Liver (tissue), 3 donors: ENCODE data around the gene CEP131.

ENCODE experiments used
- CTCF ChIP-seq: fragments of 150-350 bp; IDR thresholded peaks from 2 replicates; pipeline ENCODE4 v1.5.1; 2017; ENCODE audit warnings: improper control_type of control experiment, low read depth, low read length; ENCODE audit not compliant: missing input control
- FOXA1 ChIP-seq: IDR thresholded peaks from 2 replicates; pipeline ENCODE4 v1.6.1; 2016; ENCODE audit warnings: antibody characterized with exemption
- GABPA ChIP-seq, 2 donors: IDR thresholded peaks in 1 of 2; conservative IDR thresholded peaks in 1 of 2; 2 replicates each; pipeline ENCODE4 v1.6.1; 2016; ENCODE audit warnings: antibody characterized with exemption in 2 of 2, mild to moderate bottlenecking in 1 of 2, moderate library complexity in 1 of 2
- JUND ChIP-seq, 2 donors: IDR thresholded peaks; 2 replicates each; pipeline ENCODE4 v1.6.1; 2016; ENCODE audit warnings: antibody characterized with exemption in 2 of 2
- MAX ChIP-seq: IDR thresholded peaks from 2 replicates; pipeline ENCODE4 v1.6.1; 2016; ENCODE audit warnings: antibody characterized with exemption
- SP1 ChIP-seq: IDR thresholded peaks from 2 replicates; pipeline ENCODE4 v1.6.1; 2018; ENCODE audit warnings: antibody characterized with exemption, mild to moderate bottlenecking
- YY1 ChIP-seq: IDR thresholded peaks from 2 replicates; pipeline ENCODE4 v1.6.1; 2016; ENCODE audit warnings: antibody characterized with exemption, mild to moderate bottlenecking
- TF ChIP-seq, protein P1 (sequence below): IDR thresholded peaks from 2 replicates; pipeline ENCODE4 v1.6.1; 2016; ENCODE audit warnings: antibody characterized with exemption, mild to moderate bottlenecking
- TF ChIP-seq, protein P2 (sequence below): IDR thresholded peaks from 2 replicates; pipeline ENCODE4 v1.6.1; 2016; ENCODE audit warnings: antibody characterized with exemption
- donor health status: healthy.
- donor health status: healthy.

DNA sequence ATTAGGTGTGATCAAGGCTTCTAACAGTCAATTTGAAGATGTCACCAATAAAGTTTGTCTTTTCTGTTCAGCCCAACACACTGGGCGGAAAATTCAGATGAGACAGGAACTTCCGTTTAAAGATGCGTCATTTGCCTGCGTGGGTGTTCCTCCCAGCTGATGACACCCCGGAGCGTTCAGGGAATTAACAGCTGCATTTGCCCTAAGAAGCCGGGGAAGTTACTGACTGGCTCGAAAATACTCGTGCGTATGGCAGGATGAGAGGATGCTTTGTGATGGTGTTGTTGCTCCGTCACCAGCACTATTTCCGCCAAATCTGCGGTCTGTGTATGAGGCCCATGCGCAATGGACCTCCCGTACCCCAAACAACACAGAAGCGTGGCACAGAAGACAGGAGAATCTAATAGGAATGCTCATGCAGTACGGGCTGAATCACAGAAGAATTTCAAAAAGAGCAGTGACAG is 69.4 kb downstream of the CEP131 start:
- TF ChIP-seq CTCF (no peak), JUND (IDR thresholded peaks at IDR 0.05) (no peak), GABPA (IDR thresholded peaks at IDR 0.05 in 1 of 2, conservative IDR thresholded peaks at IDR 0.05 in 1 of 2) (no peak), FOXA1 (no peak), SP1 (no peak), YY1 (no peak), MAX (no peak)
- TF ChIP-seq, protein P1, sequence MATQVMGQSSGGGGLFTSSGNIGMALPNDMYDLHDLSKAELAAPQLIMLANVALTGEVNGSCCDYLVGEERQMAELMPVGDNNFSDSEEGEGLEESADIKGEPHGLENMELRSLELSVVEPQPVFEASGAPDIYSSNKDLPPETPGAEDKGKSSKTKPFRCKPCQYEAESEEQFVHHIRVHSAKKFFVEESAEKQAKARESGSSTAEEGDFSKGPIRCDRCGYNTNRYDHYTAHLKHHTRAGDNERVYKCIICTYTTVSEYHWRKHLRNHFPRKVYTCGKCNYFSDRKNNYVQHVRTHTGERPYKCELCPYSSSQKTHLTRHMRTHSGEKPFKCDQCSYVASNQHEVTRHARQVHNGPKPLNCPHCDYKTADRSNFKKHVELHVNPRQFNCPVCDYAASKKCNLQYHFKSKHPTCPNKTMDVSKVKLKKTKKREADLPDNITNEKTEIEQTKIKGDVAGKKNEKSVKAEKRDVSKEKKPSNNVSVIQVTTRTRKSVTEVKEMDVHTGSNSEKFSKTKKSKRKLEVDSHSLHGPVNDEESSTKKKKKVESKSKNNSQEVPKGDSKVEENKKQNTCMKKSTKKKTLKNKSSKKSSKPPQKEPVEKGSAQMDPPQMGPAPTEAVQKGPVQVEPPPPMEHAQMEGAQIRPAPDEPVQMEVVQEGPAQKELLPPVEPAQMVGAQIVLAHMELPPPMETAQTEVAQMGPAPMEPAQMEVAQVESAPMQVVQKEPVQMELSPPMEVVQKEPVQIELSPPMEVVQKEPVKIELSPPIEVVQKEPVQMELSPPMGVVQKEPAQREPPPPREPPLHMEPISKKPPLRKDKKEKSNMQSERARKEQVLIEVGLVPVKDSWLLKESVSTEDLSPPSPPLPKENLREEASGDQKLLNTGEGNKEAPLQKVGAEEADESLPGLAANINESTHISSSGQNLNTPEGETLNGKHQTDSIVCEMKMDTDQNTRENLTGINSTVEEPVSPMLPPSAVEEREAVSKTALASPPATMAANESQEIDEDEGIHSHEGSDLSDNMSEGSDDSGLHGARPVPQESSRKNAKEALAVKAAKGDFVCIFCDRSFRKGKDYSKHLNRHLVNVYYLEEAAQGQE, result no peak
- TF ChIP-seq, protein P2, sequence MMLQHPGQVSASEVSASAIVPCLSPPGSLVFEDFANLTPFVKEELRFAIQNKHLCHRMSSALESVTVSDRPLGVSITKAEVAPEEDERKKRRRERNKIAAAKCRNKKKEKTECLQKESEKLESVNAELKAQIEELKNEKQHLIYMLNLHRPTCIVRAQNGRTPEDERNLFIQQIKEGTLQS, result no peak
